GM12865 (cell line): ENCODE results near the gene PCBP3.
A peak's percentile ranks its signal among the peaks of the same experiment; 100 is the strongest.

Experiments
- DNase-seq: peaks from one replicate; pipeline ENCODE4 v3.0.0; 2010; ENCODE audit warnings: low read depth
- H3K4me3 ChIP-seq: 2 replicates; pipeline ENCODE4 v1.5.1; 2011; ENCODE audit warnings: mild to moderate bottlenecking, low read depth, low read length, control low read depth
- CTCF ChIP-seq: IDR thresholded peaks from 2 replicates; pipeline ENCODE4 v1.5.1; 2011; ENCODE audit warnings: low read length, control low read depth, low read depth, inconsistent platforms; ENCODE audit not compliant: insufficient read depth; ENCODE audit errors: missing control alignments

The PCBP3 gene

GRCh38 chr21:45970674-45971615 lies 327.4 kb downstream of the PCBP3 start:
- H3K4me3 ChIP-seq: no peak overlapping the region
- TF ChIP-seq CTCF: peak; percentile 72
- DNase-seq: no peak

- TF ChIP-seq CTCF: no peak
- DNase-seq: no peak
Measured at GRCh38 chr21:45971616-45972352, 328.3 kb downstream of the PCBP3 start.

GRCh38 chr21:45972353-45972715 lies 328.8 kb downstream of the PCBP3 start:
- DNase-seq: no peak
- no peak overlapping the region for H3K4me3 ChIP-seq
- TF ChIP-seq CTCF: no peak

More at GRCh38 chr21:45971616-45972352, 328.3 kb downstream of the PCBP3 start:
- H3K4me3 ChIP-seq: no peak overlapping the region

- no peak for TF ChIP-seq CTCF
- peak overlapping the region; percentile 24; the same call in 1 of the 2 replicates for H3K4me3 ChIP-seq
- DNase-seq: no peak
Measured at GRCh38 chr21:45972716-45973474, 329.4 kb downstream of the PCBP3 start.

GRCh38 chr21:45973475-45974072 lies 330.0 kb downstream of the PCBP3 start:
- peak; percentile 68 for DNase-seq
- peak overlapping the region; percentile 29 for H3K4me3 ChIP-seq
- peak; percentile 46 for TF ChIP-seq CTCF
